AG09319 (cell line): Measurements from ENCODE around the gene OSCP1.

Experiments used
- DNase-seq: peaks from one replicate; pipeline ENCODE4 v3.0.0-alpha.2; 2010; ENCODE audit warnings: low read depth; ENCODE audit errors: extremely low read depth
- CTCF ChIP-seq: IDR thresholded peaks from 2 replicates; pipeline ENCODE4 v1.5.1; 2011; ENCODE audit warnings: low read depth, mild to moderate bottlenecking, inconsistent platforms, low read length, moderate library complexity

Gene OSCP1

GRCh38 chr1:36443297-36443696 lies 7.0 kb downstream of the OSCP1 start:
- no peak for DNase-seq
- TF ChIP-seq CTCF = no peak

GRCh38 chr1:36442337-36442736 lies 7.9 kb downstream of the OSCP1 start:
- TF ChIP-seq CTCF = no peak
- no peak for DNase-seq

GRCh38 chr1:36440646-36441045 lies 9.6 kb downstream of the OSCP1 start:
- no peak for TF ChIP-seq CTCF
- DNase-seq = no peak

- DNase-seq = no peak
- TF ChIP-seq CTCF = no peak
Observed at GRCh38 chr1:36440044-36440443, 10.2 kb downstream of the OSCP1 start.

GRCh38 chr1:36438715-36439114 lies 11.5 kb downstream of the OSCP1 start:
- no peak for TF ChIP-seq CTCF

GRCh38 chr1:36436821-36437220 lies 13.4 kb downstream of the OSCP1 start:
- TF ChIP-seq CTCF = no peak
- no peak for DNase-seq

More at GRCh38 chr1:36438715-36439114, 11.5 kb downstream of the OSCP1 start:
- DNase-seq = no peak

GRCh38 chr1:36433102-36433501 lies 17.1 kb downstream of the OSCP1 start:
- no peak for TF ChIP-seq CTCF
- no peak for DNase-seq

- TF ChIP-seq CTCF = no peak
- DNase-seq = no peak
Observed at GRCh38 chr1:36432616-36433015, 17.6 kb downstream of the OSCP1 start.
